Measurements from ENCODE around the gene XPO1. TPM values are rescaled to one million over a fixed set of nuclear protein-coding genes. Genes with fewer than 3 reads are reported as not detected.
"Not testable (repeated sequence)": the region's sequence is repeated elsewhere in the genome, so short reads cannot be mapped to it uniquely, and the experiment has no call there.

Gene XPO1
- total RNA-seq, 1 donor from 2014 or later: 103 TPM

- H3K4me3 Mint-ChIP-seq (ENCODE audit: unreplicated experiment): no peak overlapping the region
- no peaks in the 10 kb centered on the region for H3K36me3 Mint-ChIP-seq (ENCODE audit: unreplicated experiment)
- H3K9me3 Mint-ChIP-seq (ENCODE audit: unreplicated experiment): peaks cover 2% of the 10 kb centered on the region
- no peak for DNase-seq
- TF ChIP-seq, protein P1, sequence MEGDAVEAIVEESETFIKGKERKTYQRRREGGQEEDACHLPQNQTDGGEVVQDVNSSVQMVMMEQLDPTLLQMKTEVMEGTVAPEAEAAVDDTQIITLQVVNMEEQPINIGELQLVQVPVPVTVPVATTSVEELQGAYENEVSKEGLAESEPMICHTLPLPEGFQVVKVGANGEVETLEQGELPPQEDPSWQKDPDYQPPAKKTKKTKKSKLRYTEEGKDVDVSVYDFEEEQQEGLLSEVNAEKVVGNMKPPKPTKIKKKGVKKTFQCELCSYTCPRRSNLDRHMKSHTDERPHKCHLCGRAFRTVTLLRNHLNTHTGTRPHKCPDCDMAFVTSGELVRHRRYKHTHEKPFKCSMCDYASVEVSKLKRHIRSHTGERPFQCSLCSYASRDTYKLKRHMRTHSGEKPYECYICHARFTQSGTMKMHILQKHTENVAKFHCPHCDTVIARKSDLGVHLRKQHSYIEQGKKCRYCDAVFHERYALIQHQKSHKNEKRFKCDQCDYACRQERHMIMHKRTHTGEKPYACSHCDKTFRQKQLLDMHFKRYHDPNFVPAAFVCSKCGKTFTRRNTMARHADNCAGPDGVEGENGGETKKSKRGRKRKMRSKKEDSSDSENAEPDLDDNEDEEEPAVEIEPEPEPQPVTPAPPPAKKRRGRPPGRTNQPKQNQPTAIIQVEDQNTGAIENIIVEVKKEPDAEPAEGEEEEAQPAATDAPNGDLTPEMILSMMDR (IDR thresholded peaks at IDR 0.05; ENCODE audit: partially characterized antibody, unreplicated experiment): no peak
- H3K27me3 Mint-ChIP-seq (ENCODE audit: unreplicated experiment): peaks cover 2% of the 10 kb centered on the region
- no peak overlapping the region for H3K27ac Mint-ChIP-seq (ENCODE audit: unreplicated experiment)
- no peaks in the 10 kb centered on the region for H3K4me1 Mint-ChIP-seq (ENCODE audit: low read depth, unreplicated experiment)
Measured at GRCh38 chr2:61456070-61456745, 81.9 kb downstream of the XPO1 start.

DNA sequence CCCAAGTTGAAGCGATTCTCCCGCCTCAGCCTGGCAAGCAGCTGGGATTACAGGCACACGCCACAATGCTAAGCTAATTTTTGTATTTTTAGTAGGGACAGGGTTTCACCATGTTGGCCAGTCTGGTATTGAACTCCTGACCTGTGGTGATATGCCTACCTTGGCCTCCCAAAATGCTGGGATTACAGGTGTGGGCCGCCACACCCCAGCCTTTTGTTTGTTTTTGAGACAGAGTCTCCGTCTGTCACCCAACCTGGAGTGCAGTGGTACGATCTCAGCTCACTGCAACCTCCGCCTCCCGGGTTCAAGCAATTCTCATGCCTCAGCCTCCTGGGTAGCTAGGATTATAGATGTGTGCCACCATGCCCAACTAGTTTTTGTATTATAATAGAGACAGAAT is 83.2 kb downstream of the XPO1 start:
- H3K9me3 Mint-ChIP-seq (ENCODE audit: unreplicated experiment); H3K4me1 Mint-ChIP-seq (ENCODE audit: low read depth, unreplicated experiment); DNase-seq; H3K27me3 Mint-ChIP-seq (ENCODE audit: unreplicated experiment); H3K4me3 Mint-ChIP-seq (ENCODE audit: unreplicated experiment); H3K36me3 Mint-ChIP-seq (ENCODE audit: unreplicated experiment); H3K27ac Mint-ChIP-seq (ENCODE audit: unreplicated experiment): not testable (repeated sequence)

- no peak overlapping the region for H3K27ac Mint-ChIP-seq (ENCODE audit: unreplicated experiment)
- H3K9me3 Mint-ChIP-seq (ENCODE audit: unreplicated experiment): peaks cover 2% of the 10 kb centered on the region
- peaks cover 2% of the 10 kb centered on the region for H3K27me3 Mint-ChIP-seq (ENCODE audit: unreplicated experiment)
- TF ChIP-seq, protein P1 (IDR thresholded peaks at IDR 0.05; ENCODE audit: partially characterized antibody, unreplicated experiment): no peak
- no peak for DNase-seq
- no peaks in the 10 kb centered on the region for H3K36me3 Mint-ChIP-seq (ENCODE audit: unreplicated experiment)
- no peak overlapping the region for H3K4me3 Mint-ChIP-seq (ENCODE audit: unreplicated experiment)
- H3K4me1 Mint-ChIP-seq (ENCODE audit: low read depth, unreplicated experiment): no peaks in the 10 kb centered on the region
Measured at GRCh38 chr2:61454383-61454782, 83.8 kb downstream of the XPO1 start.

DNA sequence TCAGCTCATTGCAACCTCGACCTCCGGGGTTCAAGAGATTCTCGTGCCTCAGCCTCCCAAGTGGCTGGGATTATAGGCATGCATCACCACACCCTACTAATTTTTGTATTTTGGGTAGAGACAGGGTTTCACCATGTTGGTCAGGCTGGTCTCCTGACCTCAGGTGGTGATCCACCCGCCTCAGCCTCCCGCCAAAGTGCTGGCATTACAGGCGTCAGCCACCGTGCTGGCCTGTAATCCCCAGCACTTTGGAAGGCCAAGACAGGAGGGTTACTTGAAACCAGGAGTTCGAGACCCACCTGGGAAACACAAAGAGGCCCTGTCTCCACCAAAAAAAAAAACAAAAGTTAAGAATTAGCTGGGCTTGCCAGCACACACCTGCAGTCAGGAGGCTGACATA is 85.8 kb downstream of the XPO1 start:
- Mint-ChIP-seq H3K9me3 (ENCODE audit: unreplicated experiment) (peaks cover 2% of the 10 kb centered on the region), H3K4me3 (ENCODE audit: unreplicated experiment) (no peak overlapping the region), H3K36me3 (ENCODE audit: unreplicated experiment) (no peaks in the 10 kb centered on the region), H3K27me3 (ENCODE audit: unreplicated experiment) (peaks cover 3% of the 10 kb centered on the region), H3K27ac (ENCODE audit: unreplicated experiment) (no peak overlapping the region), H3K4me1 (ENCODE audit: low read depth, unreplicated experiment) (no peaks in the 10 kb centered on the region)
- DNase-seq: no peak
- TF ChIP-seq, protein P1 (IDR thresholded peaks at IDR 0.05; ENCODE audit: partially characterized antibody, unreplicated experiment): no peak

DNA sequence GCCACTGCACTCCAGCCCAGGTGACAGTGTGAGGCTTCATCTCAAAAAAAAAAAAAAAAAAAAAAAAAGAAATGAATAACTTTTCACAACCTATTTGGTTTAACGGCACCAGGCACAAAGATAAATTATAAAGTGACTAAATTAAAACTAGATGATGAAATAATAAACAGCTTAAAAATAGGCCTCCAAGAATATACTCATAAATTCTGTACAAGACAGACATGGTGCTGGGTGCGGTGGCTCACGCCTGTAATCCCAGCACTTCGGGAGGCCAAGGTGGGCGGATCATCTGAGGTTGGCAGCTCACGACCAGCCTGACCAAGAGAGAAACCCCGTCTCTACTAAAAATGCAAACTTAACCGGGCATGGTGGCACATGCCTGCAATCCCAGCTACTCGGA is 87.0 kb downstream of the XPO1 start:
- H3K4me3 Mint-ChIP-seq (ENCODE audit: unreplicated experiment): no peak overlapping the region
- H3K27me3 Mint-ChIP-seq (ENCODE audit: unreplicated experiment): peaks cover 3% of the 10 kb centered on the region
- H3K4me1 Mint-ChIP-seq (ENCODE audit: low read depth, unreplicated experiment): no peaks in the 10 kb centered on the region
- H3K27ac Mint-ChIP-seq (ENCODE audit: unreplicated experiment): no peak overlapping the region
- TF ChIP-seq, protein P1 (IDR thresholded peaks at IDR 0.05; ENCODE audit: partially characterized antibody, unreplicated experiment): no peak
- no peak for DNase-seq
- H3K36me3 Mint-ChIP-seq (ENCODE audit: unreplicated experiment): no peaks in the 10 kb centered on the region
- peaks cover 2% of the 10 kb centered on the region for H3K9me3 Mint-ChIP-seq (ENCODE audit: unreplicated experiment)

All from glutamatergic neuron (in vitro differentiated cells).